Measurements from ENCODE around the gene TSPAN13. TPM values are rescaled to one million over a fixed set of nuclear protein-coding genes. Genes with fewer than 3 reads are reported as not detected.
A peak's percentile ranks its signal among the peaks of the same experiment; 100 is the strongest.

TSPAN13 gene
- 11.2 to 21.6 TPM (median 18.0 TPM) in 3 replicates for polyA plus RNA-seq
- 4.7 TPM for polyA plus RNA-seq (2011; ENCODE audit: low read depth)
- polyA plus RNA-seq (2011; cell fraction: cytosol; rRNA removed): 12.7 and 17.1 TPM in 2 replicates
- 8.8 and 13.8 TPM in 2 replicates for polyA plus RNA-seq (2011; cell fraction: nucleus; rRNA removed)
- polyA plus RNA-seq (2012; ENCODE audit: low replicate concordance): 7.9 and 16.0 TPM in 2 replicates
- 3.9 to 9.8 TPM (median 6.2 TPM) in 3 replicates for polyA minus RNA-seq
- 12.7 TPM for polyA minus RNA-seq (2011; cell fraction: cytosol; rRNA and poly(A)+ RNA removed)
- 4.4 and 5.4 TPM in 2 replicates for polyA minus RNA-seq (2011; cell fraction: nucleus; rRNA and poly(A)+ RNA removed)

DNA sequence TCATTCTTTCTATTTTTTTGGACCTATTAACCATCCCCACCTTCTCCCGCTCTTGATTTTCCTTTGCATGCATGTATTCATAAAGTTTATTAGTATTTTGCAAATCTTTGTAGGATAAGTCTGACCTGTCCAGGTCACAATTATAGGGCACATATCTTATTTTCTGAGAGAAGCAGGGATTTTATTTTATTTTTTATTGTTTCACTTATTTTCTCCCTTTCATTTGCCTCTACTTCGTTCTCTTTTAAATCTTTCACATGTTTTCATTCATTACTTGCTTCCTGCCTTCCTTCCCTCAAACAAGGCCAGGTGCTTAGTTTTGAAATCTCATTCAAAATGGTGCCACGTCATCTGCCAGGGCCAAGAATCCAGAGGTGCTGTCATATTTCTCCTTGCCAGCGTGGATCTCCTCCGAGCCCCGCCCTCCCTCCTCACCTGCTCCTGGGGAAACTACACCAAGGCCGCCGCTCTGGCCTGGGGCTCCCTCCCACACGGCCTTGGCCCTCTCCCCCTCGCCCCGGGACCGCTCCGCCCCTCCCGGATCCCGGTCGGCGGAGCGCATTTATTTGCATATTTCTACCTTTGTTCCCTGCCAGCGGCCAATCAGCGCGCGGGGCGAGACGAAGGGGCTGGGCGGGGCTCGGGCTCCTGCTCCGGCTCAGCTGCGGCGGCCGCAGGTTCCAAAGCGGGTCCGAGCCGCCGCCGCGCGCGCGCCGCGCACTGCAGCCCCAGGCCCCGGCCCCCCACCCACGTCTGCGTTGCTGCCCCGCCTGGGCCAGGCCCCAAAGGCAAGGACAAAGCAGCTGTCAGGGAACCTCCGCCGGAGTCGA, at the start of gene TSPAN13:
Gene TSPAN13 (plus strand): TSS at position 654 of the 830 bp plus-strand sequence. CDS start 213 bp downstream, outside the sequence.
- H3K4me3 ChIP-seq (ENCODE audit: control insufficient read depth in 2 of 3, extremely low read depth in 1 of 3, insufficient read depth in 2 of 3, low read depth in 1 of 3, low read length in 3 of 3): peak within 1 kb of the TSS; percentile 67 to 84 (median 74)
- peak within 1 kb of the TSS; percentile 96 for H3K4me2 ChIP-seq (ENCODE audit: control insufficient read depth, extremely low read depth, insufficient read depth, low read depth, low read length)
- H3K9me1 ChIP-seq (ENCODE audit: control insufficient read depth, extremely low read depth, insufficient read depth, low read length): no peaks in the 10 kb centered on the region
- H3K36me3 ChIP-seq (ENCODE audit: control insufficient read depth in 2 of 2, extremely low read depth in 1 of 2, insufficient read depth in 2 of 2, low read length in 2 of 2): no peaks in the 10 kb centered on the region
- peak within 1 kb of the TSS; percentile 96 for H2AFZ ChIP-seq (ENCODE audit: control insufficient read depth, low read length)
- H3K9ac ChIP-seq (ENCODE audit: control insufficient read depth, extremely low read depth, insufficient read depth, low read length): peak within 1 kb of the TSS; percentile 75
- no peaks in the 10 kb centered on the region for H3K9me3 ChIP-seq (ENCODE audit: control insufficient read depth, low read depth, low read length)
- H4K20me1 ChIP-seq (ENCODE audit: control insufficient read depth, extremely low read depth, insufficient read depth, low read length): no peaks in the 10 kb centered on the region
- peaks cover 14% of the 10 kb centered on the region for H3K4me1 ChIP-seq (ENCODE audit: control insufficient read depth, extremely low read depth, insufficient read depth, low read length)
- DNase-seq (ENCODE audit: low read depth, low spot score) (peak; percentile 56), FAIRE-seq (peak; percentile 52)
- H3K27me3 ChIP-seq (ENCODE audit: control insufficient read depth, extremely low read depth, insufficient read depth, low read length): no peaks in the 10 kb centered on the region
- H3K27ac ChIP-seq (ENCODE audit: control insufficient read depth, insufficient read depth, low read length): peak within 1 kb of the TSS; percentile 58
- no peak for TF ChIP-seq EZH2 (IDR thresholded peaks at IDR 0.05; ENCODE audit: low read length)
- TF ChIP-seq, protein P1, sequence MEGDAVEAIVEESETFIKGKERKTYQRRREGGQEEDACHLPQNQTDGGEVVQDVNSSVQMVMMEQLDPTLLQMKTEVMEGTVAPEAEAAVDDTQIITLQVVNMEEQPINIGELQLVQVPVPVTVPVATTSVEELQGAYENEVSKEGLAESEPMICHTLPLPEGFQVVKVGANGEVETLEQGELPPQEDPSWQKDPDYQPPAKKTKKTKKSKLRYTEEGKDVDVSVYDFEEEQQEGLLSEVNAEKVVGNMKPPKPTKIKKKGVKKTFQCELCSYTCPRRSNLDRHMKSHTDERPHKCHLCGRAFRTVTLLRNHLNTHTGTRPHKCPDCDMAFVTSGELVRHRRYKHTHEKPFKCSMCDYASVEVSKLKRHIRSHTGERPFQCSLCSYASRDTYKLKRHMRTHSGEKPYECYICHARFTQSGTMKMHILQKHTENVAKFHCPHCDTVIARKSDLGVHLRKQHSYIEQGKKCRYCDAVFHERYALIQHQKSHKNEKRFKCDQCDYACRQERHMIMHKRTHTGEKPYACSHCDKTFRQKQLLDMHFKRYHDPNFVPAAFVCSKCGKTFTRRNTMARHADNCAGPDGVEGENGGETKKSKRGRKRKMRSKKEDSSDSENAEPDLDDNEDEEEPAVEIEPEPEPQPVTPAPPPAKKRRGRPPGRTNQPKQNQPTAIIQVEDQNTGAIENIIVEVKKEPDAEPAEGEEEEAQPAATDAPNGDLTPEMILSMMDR (optimal IDR thresholded peaks at IDR 0.05 in 1 of 3, IDR thresholded peaks at IDR 0.05 in 1 of 3, conservative IDR thresholded peaks at IDR 0.05 in 1 of 3; ENCODE audit: extremely low read depth in 1 of 3, insufficient read depth in 2 of 3, low read length in 3 of 3): no peak
- no peaks in the 10 kb centered on the region for H3K79me2 ChIP-seq (ENCODE audit: control insufficient read depth, insufficient read depth, low read length)
- dilution Hi-C loops (cut with MboI; ENCODE audit: extremely low pct_ligation_motif_present, low sequenced_read_pairs): no loop called here

DNA sequence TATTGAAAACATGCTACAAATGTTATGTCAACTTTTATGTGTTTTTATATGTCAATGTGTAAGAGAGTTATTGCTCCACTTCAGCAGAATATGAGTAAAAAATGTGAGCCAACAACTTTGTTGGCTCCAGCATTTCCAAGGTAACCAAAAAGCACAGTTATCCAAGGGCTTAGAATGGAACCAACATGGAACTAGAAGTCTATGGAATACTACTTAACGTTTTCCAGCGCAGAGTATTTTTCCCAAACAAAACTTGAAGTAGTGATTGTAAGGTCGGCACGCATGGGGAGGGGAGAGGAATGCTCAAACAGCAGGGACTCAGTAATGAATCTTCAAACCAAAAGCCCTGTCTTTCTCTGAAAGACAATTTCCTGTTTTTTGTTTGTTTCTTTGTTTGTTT, 45.0 kb upstream of the TSPAN13 start:
- FAIRE-seq: no peak
- Histone ChIP-seq H3K4me1 (ENCODE audit: control insufficient read depth, extremely low read depth, insufficient read depth, low read length) (no peaks in the 10 kb centered on the region), H3K9me1 (ENCODE audit: control insufficient read depth, extremely low read depth, insufficient read depth, low read length) (no peaks in the 10 kb centered on the region), H3K9me3 (ENCODE audit: control insufficient read depth, low read depth, low read length) (no peaks in the 10 kb centered on the region), H4K20me1 (ENCODE audit: control insufficient read depth, extremely low read depth, insufficient read depth, low read length) (no peaks in the 10 kb centered on the region), H3K4me3 (ENCODE audit: control insufficient read depth in 2 of 3, extremely low read depth in 1 of 3, insufficient read depth in 2 of 3, low read depth in 1 of 3, low read length in 3 of 3) (no peak overlapping the region), H3K27me3 (ENCODE audit: control insufficient read depth, extremely low read depth, insufficient read depth, low read length) (no peaks in the 10 kb centered on the region), H2AFZ (ENCODE audit: control insufficient read depth, low read length) (no peak overlapping the region), H3K9ac (ENCODE audit: control insufficient read depth, extremely low read depth, insufficient read depth, low read length) (no peak overlapping the region), H3K36me3 (ENCODE audit: control insufficient read depth in 2 of 2, extremely low read depth in 1 of 2, insufficient read depth in 2 of 2, low read length in 2 of 2) (peaks cover 0 to 6% of the 10 kb centered on the region in 2 experiments), H3K4me2 (ENCODE audit: control insufficient read depth, extremely low read depth, insufficient read depth, low read depth, low read length) (no peak overlapping the region), H3K27ac (ENCODE audit: control insufficient read depth, insufficient read depth, low read length) (no peak overlapping the region), H3K79me2 (ENCODE audit: control insufficient read depth, insufficient read depth, low read length) (no peaks in the 10 kb centered on the region)
- TF ChIP-seq, protein P1 (optimal IDR thresholded peaks at IDR 0.05 in 1 of 3, IDR thresholded peaks at IDR 0.05 in 1 of 3, conservative IDR thresholded peaks at IDR 0.05 in 1 of 3; ENCODE audit: extremely low read depth in 1 of 3, insufficient read depth in 2 of 3, low read length in 3 of 3): no peak
- no peak for TF ChIP-seq EZH2 (IDR thresholded peaks at IDR 0.05; ENCODE audit: low read length)
- no peak for DNase-seq (ENCODE audit: low read depth, low spot score)
- dilution Hi-C loops (cut with MboI; ENCODE audit: extremely low pct_ligation_motif_present, low sequenced_read_pairs): no loop called here
